Bronchial epithelial cell (primary cell): ENCODE results near the gene DSC3. TPM values are rescaled to one million over a fixed set of nuclear protein-coding genes. Genes with fewer than 3 reads are reported as not detected.
A peak's percentile ranks its signal among the peaks of the same experiment; 100 is the strongest.

ENCODE experiments used
- DNase-seq: peaks from one replicate; pipeline ENCODE4 v3.0.0-alpha.2; 2010; ENCODE audit warnings: low read depth
- FAIRE-seq: peaks from 2 replicates; lab custom pipeline; 2011; peaks lifted over from hg19 to GRCh38; lab: Jason Lieb, UNC
- H3K27me3 ChIP-seq: 2 replicates; pipeline ENCODE4 v1.5.1; 2011; ENCODE audit warnings: low read length; ENCODE audit not compliant: control insufficient read depth, insufficient read depth
- H3K36me3 ChIP-seq: 2 replicates; pipeline ENCODE4 v1.5.1; 2011; ENCODE audit warnings: low read length; ENCODE audit not compliant: control insufficient read depth, insufficient read depth
- H3K4me3 ChIP-seq: 2 replicates; pipeline ENCODE4 v1.5.1; 2011; ENCODE audit warnings: mild to moderate bottlenecking, low read depth, low read length, control low read depth
- CTCF ChIP-seq: IDR thresholded peaks from 2 replicates; pipeline ENCODE4 v1.5.1; 2011; ENCODE audit warnings: mild to moderate bottlenecking, moderate library complexity, low read length, control low read depth, inconsistent platforms; ENCODE audit not compliant: insufficient read depth, severe bottlenecking
- total RNA-seq: library from RNA; depleted of rRNA; stranded (reverse); fragments of >200 nt; gene quantifications from 2 replicates; pipeline ENCODE4 v1.2.1, GENCODE V29; 2014

The DSC3 gene
- total RNA-seq, 1 donor from 2014 or later: 193 TPM

DNA sequence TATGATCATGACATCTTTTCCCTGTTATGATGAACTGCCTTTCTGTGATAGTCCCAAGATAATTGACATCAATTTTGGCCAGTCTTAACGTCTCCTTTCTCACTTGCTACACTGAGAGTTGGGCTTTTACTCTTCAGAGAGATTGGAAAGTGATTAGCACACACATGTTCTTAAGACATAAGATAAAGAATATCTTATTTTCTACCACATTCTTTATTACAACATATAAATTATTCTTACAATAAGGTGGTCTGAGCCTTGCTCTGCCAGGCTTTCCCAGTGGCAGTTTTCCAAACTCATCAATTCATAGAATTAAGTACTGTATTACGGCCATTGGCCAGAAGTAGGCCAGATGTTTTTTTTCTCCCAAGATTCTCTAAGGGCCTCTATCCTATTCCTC is 5.7 kb upstream of the DSC3 start:
- Histone ChIP-seq H3K4me3 (no peak overlapping the region), H3K36me3 (no peaks in the 10 kb centered on the region), H3K27me3 (no peaks in the 10 kb centered on the region)
- no peak for TF ChIP-seq CTCF
- FAIRE-seq (no peak), DNase-seq (no peak)

- FAIRE-seq (no peak), DNase-seq (peak; percentile 97)
- TF ChIP-seq CTCF: no peak
Measured at GRCh38 chr18:31046916-31047315, 4.4 kb upstream of the DSC3 start.

DNA sequence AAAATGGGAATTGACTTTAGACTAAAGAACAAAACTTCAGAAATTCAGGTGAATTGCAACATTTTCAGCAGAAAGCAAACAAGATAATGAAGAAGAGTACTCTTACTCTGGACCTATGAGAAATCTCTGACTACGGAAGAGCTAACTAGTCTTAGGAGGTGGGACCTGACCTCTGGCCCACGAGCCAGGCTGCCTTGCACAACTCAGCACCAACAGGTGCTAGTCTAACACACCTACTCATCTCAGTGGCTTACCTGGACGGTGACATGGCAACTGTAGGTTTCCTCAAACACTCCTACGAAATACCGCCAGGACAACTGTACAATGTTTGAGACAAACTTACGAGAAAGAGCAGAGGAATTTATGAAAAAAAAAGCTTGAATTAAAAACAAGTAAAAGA is 3.1 kb upstream of the DSC3 start:
- TF ChIP-seq CTCF: no peak
- no peak for DNase-seq
- H3K4me3 ChIP-seq: no peak overlapping the region
- no peaks in the 10 kb centered on the region for H3K27me3 ChIP-seq
- H3K36me3 ChIP-seq: no peaks in the 10 kb centered on the region
- FAIRE-seq: no peak

More at GRCh38 chr18:31046916-31047315, 4.4 kb upstream of the DSC3 start:
- Histone ChIP-seq H3K27me3 (no peaks in the 10 kb centered on the region), H3K4me3 (no peak overlapping the region), H3K36me3 (no peaks in the 10 kb centered on the region)

GRCh38 chr18:31044926-31045325 is 2.4 kb upstream of the DSC3 start:
- Histone ChIP-seq H3K36me3 (no peaks in the 10 kb centered on the region), H3K4me3 (no peak overlapping the region), H3K27me3 (no peaks in the 10 kb centered on the region)
- FAIRE-seq: no peak
- no peak for TF ChIP-seq CTCF
- peak; percentile 79 for DNase-seq

DNA sequence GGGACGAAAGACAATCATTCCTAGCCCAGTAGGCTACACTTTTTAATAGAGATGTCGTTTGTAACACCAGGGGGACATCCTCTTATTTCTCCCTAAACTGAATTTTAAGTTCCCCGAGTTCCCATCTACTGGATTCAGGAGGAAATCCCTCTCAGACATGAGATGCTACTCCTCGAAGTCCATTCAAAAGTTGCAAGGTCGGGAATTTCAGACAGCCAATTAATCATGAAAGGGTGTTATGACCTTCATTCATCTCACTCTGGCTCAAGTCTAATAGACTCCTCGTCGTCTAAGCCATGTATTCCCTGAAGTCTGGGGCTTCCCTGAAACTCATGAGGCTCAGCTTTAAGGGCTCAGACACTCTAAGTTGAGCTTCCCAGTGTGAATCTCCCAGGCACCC is 1.2 kb upstream of the DSC3 start:
- no peaks in the 10 kb centered on the region for H3K27me3 ChIP-seq
- TF ChIP-seq CTCF: no peak
- FAIRE-seq (no peak), DNase-seq (no peak)
- H3K4me3 ChIP-seq: no peak overlapping the region
- H3K36me3 ChIP-seq: no peaks in the 10 kb centered on the region

GRCh38 chr18:31042084-31042405 is 497 bp downstream of the DSC3 start:
- Histone ChIP-seq H3K4me3 (peak overlapping the region; percentile 92), H3K27me3 (no peaks in the 10 kb centered on the region), H3K36me3 (no peaks in the 10 kb centered on the region)
- no peak for DNase-seq
- no peak for FAIRE-seq
- TF ChIP-seq CTCF: no peak
